Hematopoietic multipotent progenitor cell treated with erythropoietin and hydrocortisone succinate and interleukin-3 and kit ligand, for 8 days (in vitro differentiated cells): ENCODE results near the gene FBXO3.
"Not testable (repeated sequence)": the region's sequence is repeated elsewhere in the genome, so short reads cannot be mapped to it uniquely, and the experiment has no call there.

Experiments
- DNase-seq: peaks from one replicate; pipeline ENCODE4 v3.0.0-alpha.2; 2015

Gene FBXO3, protein sequence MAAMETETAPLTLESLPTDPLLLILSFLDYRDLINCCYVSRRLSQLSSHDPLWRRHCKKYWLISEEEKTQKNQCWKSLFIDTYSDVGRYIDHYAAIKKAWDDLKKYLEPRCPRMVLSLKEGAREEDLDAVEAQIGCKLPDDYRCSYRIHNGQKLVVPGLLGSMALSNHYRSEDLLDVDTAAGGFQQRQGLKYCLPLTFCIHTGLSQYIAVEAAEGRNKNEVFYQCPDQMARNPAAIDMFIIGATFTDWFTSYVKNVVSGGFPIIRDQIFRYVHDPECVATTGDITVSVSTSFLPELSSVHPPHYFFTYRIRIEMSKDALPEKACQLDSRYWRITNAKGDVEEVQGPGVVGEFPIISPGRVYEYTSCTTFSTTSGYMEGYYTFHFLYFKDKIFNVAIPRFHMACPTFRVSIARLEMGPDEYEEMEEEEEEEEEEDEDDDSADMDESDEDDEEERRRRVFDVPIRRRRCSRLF

DNA sequence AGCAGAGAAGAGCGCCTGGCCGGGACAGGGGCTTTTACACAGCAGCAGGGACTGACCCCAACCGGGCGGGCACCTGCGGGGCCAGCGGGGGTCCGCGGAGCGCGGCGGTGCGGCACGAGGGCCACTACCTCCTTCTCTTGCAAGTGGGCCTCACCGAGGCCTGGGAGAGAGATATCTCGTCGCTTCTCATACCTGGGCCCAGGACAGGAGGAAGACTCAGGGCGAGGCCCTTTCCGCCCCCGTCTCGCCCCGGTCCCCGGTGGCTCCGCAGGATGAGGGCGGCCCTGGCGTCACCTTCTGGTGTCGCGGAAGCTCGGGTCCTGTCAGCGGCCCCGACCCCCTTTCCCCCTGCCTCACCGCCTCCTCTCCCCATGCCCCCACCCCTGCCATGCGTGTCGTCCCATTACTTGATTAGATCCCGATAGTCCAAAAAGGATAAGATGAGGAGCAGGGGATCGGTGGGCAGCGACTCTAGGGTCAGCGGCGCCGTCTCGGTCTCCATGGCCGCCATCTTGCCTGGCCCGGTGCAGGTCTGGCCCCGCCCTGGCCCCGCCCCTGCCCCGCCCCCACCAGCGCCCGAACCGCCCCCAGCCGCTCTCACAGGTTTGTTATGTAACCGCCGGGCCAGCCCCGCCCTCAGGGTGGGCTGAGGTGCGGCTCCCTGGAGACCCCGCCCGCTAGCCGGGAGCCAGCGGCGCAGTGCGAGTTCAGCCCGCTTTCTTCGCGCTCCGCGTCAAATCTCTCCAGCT, at the start of gene FBXO3:
Gene FBXO3, minus strand, starts transcription at position 534 of the 749 bp plus-strand sequence. Its CDS starts 23 bp downstream, at position 511.
- DNase-seq = peak; percentile 85

DNA sequence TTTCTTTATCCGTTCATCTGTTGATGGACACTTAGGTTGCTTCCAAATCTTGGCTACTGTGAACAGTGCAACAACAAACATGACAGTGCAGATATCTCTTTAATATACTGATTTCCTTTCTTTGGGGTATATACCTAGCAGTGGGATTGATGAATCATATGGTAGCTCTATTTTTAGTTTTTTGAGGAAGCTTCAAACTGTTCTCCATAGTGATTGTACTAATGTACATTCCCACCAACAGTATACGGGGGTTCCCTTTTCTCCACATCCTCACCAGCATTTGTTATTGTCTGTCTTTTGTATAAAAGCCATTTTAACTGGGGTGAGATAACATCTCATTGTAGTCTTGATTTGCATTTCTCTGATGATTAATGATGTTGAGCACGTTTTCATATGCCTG, 48.7 kb upstream of the FBXO3 start:
- DNase-seq = not testable (repeated sequence)

DNA sequence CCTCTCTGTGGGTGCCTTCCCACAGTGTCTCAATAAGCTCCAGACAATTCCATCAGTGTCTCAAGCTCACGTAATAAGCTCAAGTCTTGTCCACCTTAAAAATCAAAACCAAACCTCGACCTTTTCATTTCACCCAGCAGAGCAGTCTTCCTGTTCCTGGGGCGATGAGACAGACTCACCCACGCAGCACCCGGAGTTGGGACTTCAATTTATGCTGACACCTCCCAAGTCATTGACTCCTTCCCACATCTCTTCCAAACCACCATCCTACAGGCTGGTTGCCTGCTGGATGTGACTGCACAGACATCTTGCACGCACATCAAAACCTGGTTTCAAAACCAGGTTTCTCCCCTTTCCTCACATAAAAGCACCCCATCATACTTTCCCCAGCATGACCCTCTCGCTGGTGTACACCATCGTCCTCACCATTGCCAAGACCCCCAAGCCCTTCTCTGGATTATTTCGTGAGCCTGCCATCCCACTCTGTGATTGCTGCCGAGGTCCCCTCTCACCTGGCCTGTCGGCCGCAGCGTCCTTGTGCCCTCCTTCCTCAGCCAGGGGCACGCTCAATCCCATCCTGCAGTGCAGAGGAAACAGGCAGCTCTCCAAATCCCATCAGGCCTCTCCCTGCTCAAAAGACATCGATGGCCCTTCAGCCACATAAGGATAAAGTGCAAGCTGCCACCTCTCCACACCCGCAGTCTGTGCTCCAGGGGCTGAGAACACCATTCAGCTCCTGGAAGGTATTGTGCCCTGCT, 45.1 kb upstream of the FBXO3 start:
- no peak for DNase-seq

- DNase-seq = peak; percentile 83
Observed at GRCh38 chr11:33808228-33808828, 34.0 kb upstream of the FBXO3 start.

DNA sequence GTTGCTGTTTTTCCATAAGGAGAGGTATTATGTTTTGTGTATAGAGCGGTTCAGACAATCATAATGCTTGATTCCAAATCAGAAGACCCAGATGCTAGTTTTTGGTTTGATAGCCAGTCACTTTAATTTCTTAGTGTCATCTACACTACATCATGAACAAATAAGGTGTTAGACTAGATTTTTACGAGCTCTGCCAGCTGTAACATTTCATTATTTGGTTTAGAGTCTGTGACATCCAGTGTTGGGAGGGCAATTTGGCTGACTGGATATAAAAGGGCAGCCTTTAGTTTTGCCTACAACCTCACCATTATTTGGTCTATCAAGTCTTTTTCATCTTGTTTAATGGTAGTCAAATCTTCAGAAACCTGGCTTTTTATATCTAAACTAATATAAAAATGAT, 30.2 kb upstream of the FBXO3 start:
- no peak for DNase-seq

GRCh38 chr11:33802194-33802950, 28.1 kb upstream of the FBXO3 start:
- no peak for DNase-seq

GRCh38 chr11:33801821-33802193, 27.5 kb upstream of the FBXO3 start:
- no peak for DNase-seq

DNA sequence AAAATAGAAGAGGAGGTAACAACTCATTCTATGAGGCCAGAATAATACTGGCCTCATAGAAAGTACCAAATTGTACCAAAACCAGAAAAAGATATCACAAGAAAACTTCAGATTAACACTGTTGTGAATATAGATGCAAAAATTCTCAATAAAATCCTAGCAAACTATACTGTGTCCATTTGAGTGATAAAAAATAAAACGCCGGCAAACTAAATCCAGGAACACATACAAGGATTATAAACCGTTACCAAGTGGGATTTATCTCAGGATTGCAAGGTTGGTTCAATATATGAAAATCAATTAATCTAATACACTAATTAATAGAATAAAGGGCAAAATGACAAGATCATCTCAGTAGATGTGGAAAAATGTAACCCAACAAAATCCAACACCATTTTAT, 23.6 kb upstream of the FBXO3 start:
- DNase-seq = no peak

DNA sequence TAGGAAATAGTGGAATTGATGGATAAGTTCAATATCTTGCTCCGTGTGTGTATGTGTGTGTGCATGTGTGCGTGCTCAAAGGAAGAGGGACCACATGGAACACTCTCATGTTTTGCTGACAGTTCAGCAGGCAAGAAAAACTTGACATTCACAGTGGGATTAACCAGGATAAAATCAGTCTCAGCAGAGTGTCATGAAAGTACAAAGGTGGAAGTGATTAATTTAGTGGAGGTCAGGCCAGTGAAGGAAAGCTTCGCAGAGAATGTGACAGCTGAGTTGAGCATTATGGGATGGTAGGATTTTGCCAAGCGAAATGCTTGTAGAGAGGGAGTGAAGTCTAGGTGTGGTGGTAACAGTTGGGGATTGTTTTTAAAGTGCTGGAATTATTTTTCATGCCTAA, 15.7 kb upstream of the FBXO3 start:
- DNase-seq = no peak

DNA sequence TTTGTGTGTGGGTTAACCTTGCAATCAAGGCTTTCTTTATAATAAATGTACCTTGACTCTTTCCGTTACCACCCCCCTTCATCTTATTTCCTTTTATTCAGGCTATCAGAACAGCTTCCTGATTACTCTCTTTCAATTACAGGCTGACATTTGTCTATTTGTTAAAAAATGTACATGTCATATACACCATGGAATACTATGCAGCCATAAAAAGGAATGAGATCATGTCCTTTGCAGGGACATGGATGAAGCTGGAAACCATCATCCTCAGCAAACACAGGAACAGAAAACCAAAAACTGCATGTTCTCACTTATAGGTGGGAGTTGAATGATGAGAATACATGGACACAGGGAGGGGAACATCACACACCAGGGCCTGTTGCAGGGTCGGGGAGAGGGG, 13.8 kb upstream of the FBXO3 start:
- DNase-seq = not testable (repeated sequence)

DNA sequence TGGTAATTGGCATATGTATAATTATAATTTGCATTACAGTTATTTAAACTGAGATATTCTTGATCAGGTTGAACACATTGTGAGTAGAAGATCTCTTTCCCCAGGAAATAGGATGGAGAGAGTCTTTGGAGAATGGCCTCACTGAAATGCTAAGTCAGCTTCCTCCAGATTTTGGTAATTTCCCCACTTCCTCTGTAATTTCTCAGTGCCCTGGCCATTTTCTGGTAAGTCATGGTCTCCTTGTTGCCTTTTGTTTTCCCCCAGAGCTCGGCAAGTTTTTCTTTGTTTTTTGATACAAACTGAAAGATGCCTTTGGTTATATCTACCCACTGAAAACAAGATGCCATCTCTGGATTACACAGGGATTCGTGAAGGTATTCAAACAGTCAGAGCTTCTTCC, 12.8 kb upstream of the FBXO3 start:
- DNase-seq = no peak

DNA sequence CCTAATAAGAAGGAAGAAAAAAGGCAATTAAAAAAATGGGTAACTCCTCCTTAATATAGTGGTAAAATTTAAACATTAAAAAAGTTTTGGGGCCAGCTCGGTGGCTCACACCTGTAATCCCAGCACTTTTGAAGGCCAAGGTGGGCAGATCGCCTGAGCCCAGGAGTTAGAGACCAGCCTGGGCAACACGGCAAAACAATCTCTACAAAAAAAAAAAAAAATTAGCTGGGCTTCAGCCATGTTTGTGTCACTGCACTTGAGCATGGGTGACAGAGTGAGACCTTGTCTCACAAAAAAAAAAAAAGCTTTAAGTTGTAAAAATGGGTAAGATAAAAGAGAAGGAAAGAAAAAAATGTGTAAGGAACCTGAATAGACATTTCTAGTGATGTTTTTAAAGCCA, 11.3 kb upstream of the FBXO3 start:
- DNase-seq = no peak

DNA sequence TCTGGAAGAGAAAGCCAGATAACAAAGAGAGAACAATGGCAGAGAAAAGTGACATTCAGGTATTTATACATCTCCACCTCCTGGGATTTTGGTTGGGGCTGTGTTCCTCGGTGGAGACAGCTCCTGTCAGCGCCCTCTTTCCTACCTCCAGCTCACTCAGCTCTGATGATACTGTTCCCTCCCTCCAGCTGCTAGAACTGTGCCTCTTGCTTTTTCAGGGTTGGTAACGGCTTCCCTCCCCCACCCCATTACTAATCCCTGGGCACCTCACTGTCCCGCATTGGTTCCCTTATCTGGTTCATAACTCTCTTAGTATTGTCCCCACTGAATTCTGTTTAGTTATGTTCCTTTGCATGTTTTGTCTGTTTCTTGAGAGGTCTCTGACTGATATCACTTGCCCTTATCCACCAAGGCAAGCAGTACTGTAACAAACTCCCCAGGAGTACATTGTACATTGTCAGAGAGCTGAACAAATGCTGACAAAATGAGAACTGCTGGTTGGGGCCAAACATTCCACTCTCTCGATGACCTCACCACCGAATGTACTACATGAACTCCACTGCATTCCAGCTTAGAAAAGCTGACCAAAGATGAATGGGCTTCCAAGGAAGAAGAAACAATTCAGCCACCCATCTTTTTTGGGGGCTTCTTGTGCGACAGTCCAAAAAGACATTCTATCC, 5.7 kb upstream of the FBXO3 start:
- no peak for DNase-seq

DNA sequence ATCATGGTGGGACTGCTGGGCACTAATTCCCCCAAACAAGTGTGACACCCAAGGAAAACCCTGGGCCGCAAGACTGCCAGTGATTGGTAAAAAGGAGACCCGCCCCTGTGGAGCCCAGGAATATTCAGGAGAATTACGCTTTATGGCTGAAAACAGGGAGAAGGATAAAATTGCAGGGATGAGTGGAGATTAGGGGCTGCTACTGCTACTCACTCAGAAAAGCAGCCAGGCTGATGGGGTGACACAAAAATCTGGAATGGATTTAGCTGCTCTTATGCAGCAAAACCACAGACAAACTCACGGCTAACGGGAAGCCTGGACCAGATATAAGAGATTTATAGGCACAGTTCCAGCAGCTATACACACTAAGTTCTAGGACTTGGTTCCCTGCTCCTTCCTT, 4.4 kb upstream of the FBXO3 start:
- peak; percentile 9 for DNase-seq

- DNase-seq = no peak
Observed at GRCh38 chr11:33777906-33778305, 3.6 kb upstream of the FBXO3 start.

DNA sequence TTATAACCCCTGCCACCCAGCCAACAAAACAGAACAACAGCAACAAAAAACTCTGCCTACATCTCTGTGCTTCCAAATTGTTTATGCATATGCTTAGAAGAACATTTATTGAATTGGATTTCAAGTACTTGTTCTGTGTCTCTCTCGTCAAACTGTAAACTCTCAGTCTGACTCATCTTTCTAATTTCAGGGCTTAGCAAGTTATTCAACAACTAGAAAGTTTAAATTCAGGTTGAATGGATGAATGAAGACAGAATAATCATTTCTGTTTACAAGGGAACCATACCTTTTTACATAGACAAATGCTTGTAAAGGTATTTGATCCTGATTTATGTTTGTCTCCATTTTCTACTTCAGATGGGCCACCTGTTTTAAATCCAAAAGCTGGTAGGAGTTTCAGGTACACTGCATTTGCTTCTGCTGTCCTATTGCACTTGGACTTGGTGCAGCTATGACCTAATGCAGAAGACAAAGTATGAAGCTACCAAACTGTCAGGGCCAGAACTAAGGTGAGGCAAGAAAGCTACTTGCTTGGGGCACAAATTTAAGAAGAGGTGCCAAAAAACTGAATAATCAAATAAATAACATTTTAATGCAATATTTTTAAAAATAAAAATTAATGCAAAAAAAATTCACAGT, 1.6 kb upstream of the FBXO3 start:
- no peak for DNase-seq

- DNase-seq = no peak
Observed at GRCh38 chr11:33775467-33775807, 1.1 kb upstream of the FBXO3 start.

- DNase-seq = no peak
Observed at GRCh38 chr11:33774736-33775466, 581 bp upstream of the FBXO3 start.

DNA sequence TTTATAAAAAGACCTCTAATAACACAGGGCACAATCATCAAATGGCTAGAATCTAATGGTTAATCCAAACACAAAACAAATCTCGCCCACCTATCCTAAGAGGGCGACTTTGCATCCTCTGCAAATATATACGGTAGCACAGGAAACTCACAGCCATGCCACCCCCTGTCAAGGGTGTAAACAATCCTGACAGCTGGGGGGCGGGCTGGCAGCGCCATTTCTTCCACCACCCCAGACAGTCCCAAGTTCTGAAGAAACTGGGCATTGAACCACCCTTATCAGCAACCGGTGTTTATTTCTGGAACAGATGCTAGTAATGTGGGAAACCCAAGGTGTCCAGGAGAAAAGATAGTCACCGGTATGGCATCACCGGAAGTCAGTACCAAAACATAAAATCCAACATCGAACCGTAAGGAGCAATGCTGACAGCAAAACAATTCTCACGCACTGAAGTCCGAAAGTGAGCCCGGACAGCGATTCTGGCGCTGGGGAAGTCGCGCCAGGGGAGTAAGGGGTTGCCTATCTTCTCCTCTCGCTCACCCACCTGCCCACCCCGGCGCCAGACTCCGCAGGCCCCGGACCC, 825 bp downstream of the FBXO3 start:
- peak; percentile 41 for DNase-seq

DNA sequence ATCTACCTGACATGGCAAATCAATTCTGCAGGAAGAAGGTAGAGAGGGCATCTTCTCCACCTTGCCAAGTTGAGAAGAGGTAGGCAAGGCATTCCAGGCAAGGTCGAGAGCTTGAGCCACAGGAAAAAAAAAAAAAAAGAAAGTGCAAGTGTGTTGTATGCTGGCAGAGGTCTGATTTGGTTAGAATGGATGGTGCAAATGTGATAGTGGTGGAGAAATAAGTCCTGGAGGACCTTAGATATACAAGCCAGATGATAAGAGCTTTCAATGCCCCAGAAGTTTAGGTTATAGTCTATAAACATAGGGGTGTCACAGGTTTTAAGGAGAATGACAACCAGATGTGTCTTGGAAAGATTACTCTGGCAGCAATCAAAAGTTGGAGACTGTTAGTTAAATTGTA, 1.4 kb downstream of the FBXO3 start:
- DNase-seq = peak; percentile 79
